Esophagus muscularis mucosa (tissue), 4 donors: ENCODE results near the gene C1GALT1C1. TPM values are rescaled to one million over a fixed set of nuclear protein-coding genes. Genes with fewer than 3 reads are reported as not detected.
"Not testable (repeated sequence)": the region's sequence is repeated elsewhere in the genome, so short reads cannot be mapped to it uniquely, and the experiment has no call there.

Experiments used
- DNase-seq: peaks from one replicate; pipeline ENCODE4 v3.0.0-alpha.2; 2017; ENCODE audit errors: extremely low spot score
- H3K27ac ChIP-seq, 4 donors: fragments of 200-600 bp; sonication (generic); replicated peaks in 1 of 4; 1 replicate in 3 of 4; 2 replicates in 1 of 4; pipeline ENCODE4 v1.5.1; 2016 to 2019; ENCODE audit warnings: mild to moderate bottlenecking in 1 of 4
- H3K27me3 ChIP-seq, 4 donors: fragments of 200-600 bp; sonication (generic); one replicate each; pipeline versions ENCODE4 v1.5.1 to v1.6.0; 2016 to 2019
- H3K36me3 ChIP-seq, 4 donors: fragments of 200-600 bp; sonication (generic); one replicate each; pipeline ENCODE4 v1.5.1; 2016 to 2019
- H3K4me1 ChIP-seq, 4 donors: fragments of 200-600 bp; sonication (generic); one replicate each; pipeline ENCODE4 v1.5.1; 2016 to 2019
- H3K4me3 ChIP-seq, 4 donors: fragments of 200-600 bp; sonication (generic); 1 replicate in 2 of 4; 2 replicates in 2 of 4; pipeline ENCODE4 v1.5.1; 2016 to 2019; ENCODE audit warnings: mild to moderate bottlenecking in 4 of 4, moderate library complexity in 1 of 4
- H3K9me3 ChIP-seq, 4 donors: fragments of 200-600 bp; sonication (generic); 1 replicate in 3 of 4; 2 replicates in 1 of 4; pipeline ENCODE4 v1.5.1; 2016 to 2019
- CTCF ChIP-seq, 3 experiments: fragments of 200-600 bp in 2 of 3; fragments of 450-650 bp in 1 of 3; sonication (generic) in 2 of 3; IDR thresholded peaks; one replicate each; pipeline ENCODE4 v1.5.1; 2017 to 2019; ENCODE audit warnings: antibody characterized with exemption in 3 of 3, mild to moderate bottlenecking in 2 of 3, moderate library complexity in 1 of 3
- EP300 ChIP-seq: sonication (generic); formaldehyde crosslinking; IDR thresholded peaks from one replicate; pipeline ENCODE4 v1.6.1; 2017; ENCODE audit warnings: antibody characterized with exemption
- POLR2A ChIP-seq: fragments of 450-650 bp; IDR thresholded peaks from one replicate; pipeline ENCODE4 v1.6.1; 2017; ENCODE audit warnings: antibody characterized with exemption, moderate library complexity, mild to moderate bottlenecking, low read depth
- POLR2AphosphoS5 ChIP-seq, 2 donors: sonication (generic); formaldehyde crosslinking; IDR thresholded peaks; one replicate each; pipeline ENCODE4 v1.6.1; 2017; ENCODE audit warnings: antibody characterized with exemption in 2 of 2
- WGBS: methylation state at CpG from one replicate; pipeline ENCODE4 v1.1.5; 2018; 5-methylcytosine and 5-hydroxymethylcytosine counted together
- intact Hi-C: fragments of 100-400 bp; cut with DNase I; formaldehyde crosslinking; loops from one replicate; pipeline ENCODE4 v1.15.1; 2023
- total RNA-seq, 4 donors: library from RNA; depleted of rRNA; stranded (reverse); fragments of >200 nt; gene quantifications; one replicate each; pipeline versions ENCODE4 v1.1.0 to v1.2.1, GENCODE V29; 2016

The C1GALT1C1 gene
- total RNA-seq, 4 donors from 2014 or later, result 18.6 to 21.4 (median 20.4) TPM

GRCh38 chrX:120660637-120661036 lies 30.8 kb upstream of the C1GALT1C1 start:
- no peak for DNase-seq
- H3K27ac ChIP-seq, result no peak overlapping the region
- intact Hi-C loops, result no loop called here
- H3K36me3 ChIP-seq, result no peaks in the 10 kb centered on the region
- H3K4me3 ChIP-seq, result no peak overlapping the region
- TF ChIP-seq CTCF (IDR thresholded peaks at IDR 0.05) (no peak), POLR2AphosphoS5 (IDR thresholded peaks at IDR 0.05) (no peak), POLR2A (no peak), EP300 (no peak)
- H3K27me3 ChIP-seq, result no peaks in the 10 kb centered on the region
- no peaks in the 10 kb centered on the region for H3K9me3 ChIP-seq
- WGBS, result 41% methylated on average over 6 of the region's 6 CpGs
- H3K4me1 ChIP-seq, result no peaks in the 10 kb centered on the region

GRCh38 chrX:120653000-120653399 lies 23.1 kb upstream of the C1GALT1C1 start:
- intact Hi-C loops, result no loop called here
- H3K4me1 ChIP-seq, result no peaks in the 10 kb centered on the region
- no peaks in the 10 kb centered on the region for H3K27me3 ChIP-seq
- WGBS, result 45% methylated on average over 3 of the region's 3 CpGs
- no peak for DNase-seq
- no peaks in the 10 kb centered on the region for H3K36me3 ChIP-seq
- H3K9me3 ChIP-seq, result no peaks in the 10 kb centered on the region
- no peak overlapping the region for H3K4me3 ChIP-seq
- H3K27ac ChIP-seq, result no peak overlapping the region
- TF ChIP-seq POLR2A (no peak), EP300 (no peak), CTCF (IDR thresholded peaks at IDR 0.05) (no peak), POLR2AphosphoS5 (IDR thresholded peaks at IDR 0.05) (no peak)

GRCh38 chrX:120652256-120652655 lies 22.4 kb upstream of the C1GALT1C1 start:
- H3K4me1 ChIP-seq, H3K27ac ChIP-seq, DNase-seq, intact Hi-C loops, H3K9me3 ChIP-seq, H3K27me3 ChIP-seq, H3K4me3 ChIP-seq, H3K36me3 ChIP-seq: not testable (repeated sequence)
- WGBS, result 68% methylated on average over 1 of the region's 1 CpG

DNA sequence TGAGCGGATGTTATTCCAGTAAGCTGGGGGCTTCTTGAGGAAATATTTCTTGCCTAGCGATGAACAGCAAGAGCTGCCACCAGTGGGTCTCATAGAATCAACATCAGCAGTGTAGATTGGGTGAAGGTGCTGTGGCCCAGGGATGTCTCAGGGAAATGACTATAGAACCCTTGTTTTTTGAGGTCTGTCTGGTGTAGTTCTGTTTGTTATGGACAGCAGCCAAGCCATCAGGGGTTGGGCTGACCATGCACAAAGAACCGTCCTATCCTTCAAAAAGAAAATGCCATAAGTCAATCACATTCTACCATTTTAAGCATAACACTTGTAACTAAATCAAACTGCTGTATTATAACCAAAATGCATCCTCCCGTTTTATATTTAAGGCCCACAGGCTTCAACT lies 17.3 kb upstream of the C1GALT1C1 start:
- whole genome bisulfite sequencing, result 81% methylated on average over 4 of the region's 4 CpGs
- H3K36me3 ChIP-seq, result no peaks in the 10 kb centered on the region
- intact Hi-C loops, result no loop called here

GRCh38 chrX:120642871-120643270 lies 13.0 kb upstream of the C1GALT1C1 start:
- intact Hi-C loops, result no loop called here
- Histone ChIP-seq H3K9me3 (no peaks in the 10 kb centered on the region), H3K27ac (no peak overlapping the region), H3K4me1 (no peaks in the 10 kb centered on the region), H3K27me3 (no peaks in the 10 kb centered on the region), H3K4me3 (no peak overlapping the region), H3K36me3 (no peaks in the 10 kb centered on the region)
- 55% methylated on average over 2 of the region's 2 CpGs for WGBS
- no peak for DNase-seq
- TF ChIP-seq POLR2AphosphoS5 (IDR thresholded peaks at IDR 0.05) (no peak), POLR2A (no peak), CTCF (IDR thresholded peaks at IDR 0.05) (no peak), EP300 (no peak)

More for the DNA sequence above, 17.3 kb upstream of the C1GALT1C1 start:
- no peak overlapping the region for H3K27ac ChIP-seq
- H3K27me3 ChIP-seq, result no peaks in the 10 kb centered on the region
- no peaks in the 10 kb centered on the region for H3K9me3 ChIP-seq
- no peak for DNase-seq
- no peaks in the 10 kb centered on the region for H3K4me1 ChIP-seq
- no peak overlapping the region for H3K4me3 ChIP-seq
- TF ChIP-seq CTCF (IDR thresholded peaks at IDR 0.05), result no peak
- TF ChIP-seq EP300, result no peak
- TF ChIP-seq POLR2AphosphoS5 (IDR thresholded peaks at IDR 0.05), result no peak
- TF ChIP-seq POLR2A, result no peak
